ENCODE results near the gene CACNA2D4.

CACNA2D4 gene

DNA sequence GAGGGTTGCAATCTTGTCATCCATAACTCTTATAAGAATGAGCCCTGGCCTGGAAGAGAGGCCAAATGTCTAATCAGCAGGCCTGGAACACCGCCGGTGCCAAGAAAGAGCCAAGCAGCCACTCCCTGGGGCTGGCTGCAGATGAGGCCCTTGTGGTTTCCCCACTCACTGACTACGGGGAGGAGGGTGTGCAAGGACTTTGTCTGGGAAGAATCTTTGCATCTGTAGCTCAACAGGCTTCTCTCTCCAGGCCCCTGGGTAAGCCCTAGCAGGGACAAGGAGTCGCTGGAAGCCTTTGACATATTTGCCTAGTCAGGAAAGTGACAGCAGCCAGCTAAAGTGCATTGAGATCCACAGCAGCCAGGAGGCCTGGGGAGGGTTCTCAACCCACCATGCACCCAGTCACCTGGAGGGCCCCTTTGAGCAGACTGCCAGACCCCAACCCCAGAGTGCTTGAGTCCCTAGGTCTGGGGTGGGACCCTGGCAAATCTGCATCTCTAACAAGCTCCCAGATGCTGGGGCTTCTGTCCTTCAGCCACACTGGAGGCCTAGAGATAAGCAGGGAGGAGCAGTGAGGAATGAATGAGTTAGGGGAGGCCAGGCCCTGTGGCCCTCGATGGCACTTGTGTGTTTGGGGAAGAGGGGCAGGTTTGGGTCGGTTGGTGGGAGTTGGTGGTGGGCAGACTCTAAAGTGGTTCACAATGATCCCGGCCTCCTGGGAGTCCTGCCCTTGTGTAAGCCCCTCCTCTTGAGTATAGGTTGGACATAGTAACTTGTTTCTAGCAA is 112.0 kb downstream of the CACNA2D4 start:
- no peak for DNase-seq

DNA sequence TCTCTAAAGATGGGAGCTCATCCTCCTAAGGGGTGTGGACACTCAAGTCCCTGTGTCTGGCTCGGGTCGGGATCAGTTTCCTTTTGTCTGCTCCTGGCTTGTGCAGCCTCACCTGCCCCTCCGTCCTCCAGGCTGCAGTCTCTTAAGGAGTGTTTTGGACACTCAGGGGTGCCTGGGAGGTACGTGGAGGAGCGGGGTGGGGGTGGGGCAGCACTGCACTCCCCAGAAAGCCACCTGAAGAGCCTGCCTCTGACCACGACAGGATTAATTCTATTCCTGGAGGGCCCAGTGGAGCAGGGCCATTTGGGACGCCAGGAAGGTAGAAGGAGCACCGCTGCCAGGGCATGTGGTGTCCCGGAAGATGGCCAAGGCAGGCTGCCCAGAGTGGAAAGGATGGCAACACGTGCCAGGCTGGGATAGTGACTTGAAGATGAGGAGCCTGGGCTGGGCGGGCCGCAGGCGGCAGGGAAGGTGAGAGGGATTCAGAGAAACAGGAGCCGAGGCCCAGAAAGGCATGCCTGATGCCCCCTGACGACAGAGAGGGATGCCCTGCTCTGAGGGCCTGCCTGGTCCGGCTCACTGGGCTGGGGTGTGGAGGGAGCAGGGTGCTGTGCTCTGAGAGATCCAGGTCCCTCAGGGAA is 112.9 kb downstream of the CACNA2D4 start:
- DNase-seq = no peak

DNA sequence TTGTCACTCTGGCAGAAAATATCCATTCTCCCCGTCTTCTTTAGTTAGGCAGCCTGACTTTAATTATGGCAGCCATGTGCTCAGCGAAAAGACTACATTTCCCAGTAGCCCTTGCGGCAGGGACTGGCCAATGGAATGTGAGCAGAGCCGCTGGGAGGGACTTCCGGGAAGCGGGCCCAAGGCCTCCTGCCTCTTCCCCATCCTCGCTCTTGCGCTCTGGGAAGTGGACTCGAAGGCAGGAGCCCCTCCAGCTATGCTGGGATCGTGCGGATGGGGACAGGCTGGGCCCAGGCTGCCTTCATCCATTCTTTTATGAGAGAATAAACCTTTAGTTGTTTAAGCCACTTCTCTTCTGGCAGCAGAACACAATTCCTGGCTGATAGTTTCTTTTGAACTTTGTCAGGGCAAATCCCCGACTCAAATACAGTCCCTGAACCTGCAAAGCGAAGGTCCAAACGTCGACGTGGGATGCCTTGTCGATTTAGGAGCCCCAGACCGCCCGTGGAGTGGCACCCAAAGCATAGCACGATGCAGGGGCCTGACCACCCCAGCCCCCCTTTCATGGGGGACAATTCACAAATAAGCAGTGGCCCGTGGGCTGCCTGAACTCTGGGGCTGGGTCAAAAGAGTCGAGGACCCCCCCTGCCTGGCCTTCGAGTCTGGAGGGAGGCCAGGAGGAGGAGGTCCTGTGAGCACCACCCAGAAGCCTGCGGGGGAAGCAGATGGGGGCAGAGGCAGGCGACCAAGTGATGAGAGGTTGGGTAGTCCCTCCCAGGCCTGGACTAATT is 113.7 kb downstream of the CACNA2D4 start:
- peak in 57 of 58 donors; percentile 34 to 91 (median 78) for DNase-seq

DNA sequence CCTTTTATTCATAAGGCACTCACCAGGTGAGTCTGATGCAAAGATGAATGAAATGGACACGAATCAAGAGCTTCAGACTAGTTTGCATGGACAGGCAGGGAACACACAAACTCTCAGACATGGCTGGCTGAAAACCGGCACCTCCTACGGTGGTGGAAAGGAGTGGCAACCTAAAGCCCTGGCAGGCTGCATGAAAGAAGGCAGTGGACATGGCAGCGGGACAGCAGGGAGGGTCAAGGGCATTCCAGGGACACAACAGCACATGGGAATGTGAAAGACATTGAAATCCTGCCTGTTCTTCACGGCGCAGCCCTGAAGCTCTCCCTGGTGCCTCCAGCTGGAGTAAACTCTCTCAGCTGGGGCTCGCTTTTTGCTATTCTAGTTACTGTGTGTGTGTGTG is 114.7 kb downstream of the CACNA2D4 start:
- no peak for DNase-seq

DNA sequence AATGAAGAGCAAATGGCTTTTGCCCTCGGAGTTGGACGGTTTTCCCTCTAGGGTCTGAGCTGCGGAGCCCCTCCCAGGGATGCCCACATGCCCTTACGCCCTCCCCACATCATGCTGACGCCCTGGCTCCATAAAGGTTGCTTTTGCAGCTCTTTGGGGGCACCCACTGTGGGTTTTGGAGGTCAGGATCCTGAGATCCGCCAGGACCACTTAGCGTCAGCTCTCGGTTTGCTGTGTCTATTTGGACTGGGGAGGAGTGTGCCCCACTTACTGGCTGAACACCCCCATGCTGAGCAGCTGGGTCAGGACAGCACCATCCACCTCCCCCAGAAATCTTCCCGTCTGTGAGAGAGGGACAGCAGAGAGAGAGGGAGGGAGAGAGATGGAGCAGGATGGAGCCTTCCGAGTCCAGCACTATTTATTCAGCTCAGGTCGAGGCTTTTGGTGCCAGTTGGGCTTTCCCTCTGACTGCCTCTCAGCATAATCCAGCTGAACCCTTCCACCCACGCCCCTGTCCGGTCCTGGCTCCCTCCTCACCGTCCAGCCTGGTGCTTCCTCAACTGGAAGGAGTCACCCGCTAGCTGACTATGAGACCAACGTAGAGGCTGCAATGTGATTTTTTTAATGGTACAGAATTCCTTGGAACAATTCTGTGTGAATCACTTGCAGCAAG is 117.0 kb downstream of the CACNA2D4 start:
- no peak for DNase-seq

DNA sequence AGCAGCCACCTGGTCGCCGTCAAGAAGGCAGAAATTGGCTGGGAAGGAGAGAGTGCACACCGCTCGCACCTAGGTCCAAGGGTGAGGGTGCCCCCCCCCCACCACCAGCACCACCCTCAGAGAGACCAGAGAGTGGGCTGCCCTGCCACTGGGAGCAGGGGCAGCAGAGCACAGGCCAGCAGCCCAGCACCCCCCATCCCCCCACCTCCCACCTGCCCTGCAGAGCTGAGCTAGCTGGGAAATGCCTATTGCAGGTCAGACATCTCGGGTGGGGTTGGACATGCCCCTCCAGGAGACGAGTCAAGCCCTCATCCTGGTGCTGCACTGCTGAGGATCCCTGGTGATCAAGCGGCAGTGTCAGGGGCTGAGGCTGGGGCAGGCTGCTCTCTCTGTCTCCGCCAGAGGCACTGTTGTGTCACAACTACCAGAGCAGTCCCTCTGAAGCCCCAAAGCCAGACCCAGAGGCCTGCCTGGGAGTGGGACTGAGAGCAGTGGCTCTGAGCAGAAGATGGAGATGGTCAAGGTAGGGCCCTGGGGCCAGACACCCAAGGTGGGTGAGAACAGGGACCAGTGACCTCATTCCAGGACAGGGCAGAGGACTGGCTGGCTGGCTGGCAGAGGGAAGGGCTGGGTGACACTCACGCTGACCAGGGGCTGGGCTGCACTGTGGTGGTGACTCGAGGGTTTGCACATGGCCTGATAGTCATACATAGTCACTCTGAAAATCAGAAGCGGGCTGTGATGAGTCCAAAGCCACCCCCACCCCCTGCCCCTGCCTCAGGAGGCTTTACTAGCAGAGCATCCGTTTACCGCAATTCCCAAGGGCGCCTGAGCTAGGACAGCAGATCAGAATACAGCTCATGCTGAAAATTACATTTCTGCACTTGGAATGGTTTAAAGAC is 117.8 kb downstream of the CACNA2D4 start:
- peak in 11 of 58 donors; percentile 18 to 74 (median 31) for DNase-seq

DNA sequence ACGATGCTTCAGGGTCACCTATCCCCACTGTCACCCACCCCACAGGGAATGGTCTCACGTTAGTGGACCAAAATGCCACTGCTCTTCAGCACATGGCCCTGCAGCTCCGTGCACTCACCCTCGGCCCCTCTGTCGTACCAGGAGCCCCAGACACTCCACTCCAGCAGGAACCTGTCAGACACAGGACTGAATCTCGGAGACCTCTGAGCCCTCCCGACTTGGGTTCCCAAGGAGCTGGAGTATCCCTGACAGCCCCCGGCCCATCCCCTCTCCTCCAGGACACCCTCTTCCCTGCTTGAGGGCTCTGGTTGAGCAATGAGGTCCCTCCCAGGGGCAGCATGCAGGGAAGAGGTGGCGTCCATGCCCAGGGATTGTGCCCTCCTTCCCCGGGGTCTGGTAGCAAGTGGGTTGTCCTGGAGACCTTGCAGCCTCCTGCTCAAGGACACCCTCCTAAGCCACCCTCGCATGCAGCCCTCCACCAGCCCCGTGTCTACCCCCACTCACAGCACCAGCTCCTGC is 118.5 kb downstream of the CACNA2D4 start:
- no peak for DNase-seq

DNA sequence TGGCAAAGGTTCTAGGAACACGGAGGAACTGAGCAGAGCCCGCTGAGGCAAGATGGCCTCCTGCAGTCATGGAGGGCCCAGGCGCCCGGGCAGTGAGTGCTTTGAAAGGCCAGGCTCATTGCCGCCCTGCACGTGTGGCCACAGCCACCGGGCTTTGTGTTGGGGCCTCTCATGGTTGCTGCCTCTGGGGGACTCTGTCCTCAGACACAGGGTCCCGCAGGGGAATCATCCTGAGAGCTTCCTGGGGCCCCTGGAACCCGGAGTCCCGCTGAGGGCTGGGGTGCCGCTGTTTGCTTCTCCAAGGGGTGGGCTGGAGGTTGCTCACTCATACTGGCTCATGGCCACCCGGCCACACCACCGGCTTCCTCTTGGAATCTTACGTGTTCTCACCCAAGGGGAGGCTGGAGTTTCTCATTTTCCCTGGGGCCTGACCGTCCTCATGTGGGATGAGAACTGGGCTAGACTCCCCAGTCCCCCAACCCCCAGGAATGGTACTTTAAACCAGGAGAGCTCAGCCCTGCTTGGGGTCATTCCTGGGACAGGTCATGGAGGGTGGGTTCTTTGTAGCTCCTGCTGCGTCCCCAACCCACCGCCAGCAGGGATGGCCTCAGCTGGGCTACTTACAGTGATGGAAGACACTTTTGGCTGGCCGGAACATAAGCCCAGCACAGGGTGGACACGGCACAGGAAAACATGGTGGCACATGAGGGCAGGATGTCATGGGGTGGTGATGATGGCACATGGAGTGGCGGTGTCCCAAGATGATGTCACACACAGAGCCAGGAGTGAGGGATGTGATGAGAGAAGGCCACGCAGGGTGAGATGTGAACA is 119.2 kb downstream of the CACNA2D4 start:
- no peak for DNase-seq

DNA sequence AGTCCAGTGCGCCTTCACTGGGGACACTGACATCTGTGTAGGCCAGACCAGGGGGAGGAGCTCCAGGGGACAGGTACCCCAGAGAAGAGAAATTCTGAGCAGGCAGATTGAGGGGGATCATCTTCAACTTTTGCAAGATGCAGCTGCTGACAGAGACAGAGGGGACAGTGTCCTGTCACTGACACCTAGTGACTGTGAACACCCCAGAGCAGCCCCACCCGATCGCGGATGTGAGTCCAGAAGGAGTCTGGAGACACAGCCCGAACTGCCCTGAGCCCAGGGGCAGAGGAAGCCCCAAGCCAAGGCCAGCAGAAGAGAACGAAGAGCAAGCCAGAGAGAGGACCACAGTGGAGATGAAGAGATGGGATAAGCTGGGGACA is 119.8 kb downstream of the CACNA2D4 start:
- DNase-seq = no peak

DNA sequence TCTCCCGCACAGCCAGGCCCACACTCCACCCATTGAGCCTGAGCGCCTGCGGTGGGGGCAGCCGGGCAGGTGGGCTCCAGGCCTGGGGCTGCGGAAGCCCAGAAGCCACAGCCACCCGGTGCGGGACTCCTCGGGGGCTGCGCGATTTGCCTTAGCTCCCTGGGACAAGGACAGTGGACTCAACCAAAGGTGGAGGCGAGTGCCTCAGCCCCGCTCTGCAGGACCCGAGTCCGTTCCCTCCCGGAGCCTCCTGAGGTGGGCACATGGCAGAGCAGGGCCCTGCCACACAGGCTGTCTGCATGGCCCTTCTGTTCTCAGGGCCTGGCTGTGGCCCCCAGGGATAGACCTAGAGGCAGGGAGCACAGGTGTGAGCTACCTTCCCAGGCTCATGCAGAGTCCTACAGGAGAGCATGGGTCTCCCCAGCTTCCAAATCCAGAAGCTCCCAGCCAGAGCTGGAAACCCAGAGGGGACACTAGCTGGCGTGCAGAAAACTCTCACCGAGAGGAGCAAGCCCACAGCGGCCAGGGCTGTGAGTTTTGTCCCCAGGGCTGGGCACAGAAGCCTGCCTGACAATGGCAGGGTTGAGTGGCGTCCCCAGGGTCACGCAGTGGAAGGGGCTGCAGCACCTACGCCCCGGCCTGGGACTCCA is 120.3 kb downstream of the CACNA2D4 start:
- DNase-seq = no peak

DNA sequence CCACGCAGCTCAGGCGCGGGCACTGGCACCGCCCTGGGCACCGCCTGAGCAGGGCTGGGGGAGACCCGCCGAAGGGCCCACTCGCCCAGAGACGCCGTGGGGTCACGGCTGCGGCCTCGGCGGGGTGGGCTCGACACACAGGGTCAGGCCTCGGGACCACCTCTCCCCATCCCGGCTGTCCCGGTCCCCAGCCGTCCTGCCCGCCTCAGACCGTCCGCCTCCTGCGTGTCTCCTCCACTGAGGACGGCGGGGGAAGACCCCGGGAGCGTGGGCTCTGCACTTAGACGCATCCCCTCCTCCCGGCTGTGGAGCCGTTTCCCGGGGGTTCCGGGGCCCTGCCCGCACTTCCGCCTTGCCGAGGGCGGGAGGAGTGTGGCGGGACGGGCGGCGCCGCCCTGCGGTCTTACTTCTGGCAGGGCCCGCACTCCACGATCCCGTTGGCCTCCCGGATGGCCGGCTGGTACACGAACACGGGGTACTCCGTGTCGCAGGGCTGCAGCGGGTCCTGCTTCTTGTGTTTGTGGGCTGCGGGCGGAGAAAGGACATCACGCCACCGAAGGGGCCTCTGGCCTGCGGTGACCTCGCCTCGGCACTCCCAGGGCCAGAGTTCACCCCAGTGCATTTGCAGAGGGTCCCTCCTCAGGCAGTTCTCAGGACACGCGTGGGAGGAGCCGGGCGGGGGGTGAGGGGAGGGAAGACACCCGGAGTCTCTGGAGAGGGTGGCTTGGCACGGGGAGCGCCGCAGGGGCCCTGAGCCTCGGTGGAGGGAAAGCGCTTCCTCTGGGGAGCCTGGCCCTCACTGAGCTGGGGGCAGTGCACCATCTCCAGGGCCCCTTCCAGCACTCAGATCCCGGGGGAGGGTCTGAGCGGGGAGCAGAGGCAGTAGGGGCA is 121.2 kb downstream of the CACNA2D4 start:
- no peak for DNase-seq

DNA sequence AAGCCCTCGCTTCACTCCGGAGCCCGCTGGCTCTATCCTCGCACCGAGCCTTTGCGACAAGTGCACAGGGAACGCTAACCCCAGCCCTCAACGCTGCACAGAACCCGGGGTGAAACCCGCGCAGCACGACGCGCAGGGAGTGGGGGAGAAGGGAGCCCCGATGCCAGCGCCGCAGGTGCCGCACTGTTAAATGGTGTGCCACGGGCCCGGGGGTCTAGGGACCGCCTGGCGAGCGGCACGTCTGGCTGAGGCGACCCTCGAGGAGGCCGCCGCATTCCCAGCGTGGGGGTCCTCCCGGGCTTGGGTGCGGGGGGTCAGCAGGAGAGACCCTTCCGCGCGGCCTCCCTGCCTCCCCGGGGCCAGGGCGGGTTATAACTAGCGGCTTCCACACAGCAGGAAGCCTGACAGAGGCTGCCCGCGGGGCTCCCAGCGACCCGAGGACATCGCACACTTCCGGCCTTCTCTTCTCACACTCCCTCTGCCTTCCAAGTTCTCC is 121.9 kb downstream of the CACNA2D4 start:
- no peak for DNase-seq

DNA sequence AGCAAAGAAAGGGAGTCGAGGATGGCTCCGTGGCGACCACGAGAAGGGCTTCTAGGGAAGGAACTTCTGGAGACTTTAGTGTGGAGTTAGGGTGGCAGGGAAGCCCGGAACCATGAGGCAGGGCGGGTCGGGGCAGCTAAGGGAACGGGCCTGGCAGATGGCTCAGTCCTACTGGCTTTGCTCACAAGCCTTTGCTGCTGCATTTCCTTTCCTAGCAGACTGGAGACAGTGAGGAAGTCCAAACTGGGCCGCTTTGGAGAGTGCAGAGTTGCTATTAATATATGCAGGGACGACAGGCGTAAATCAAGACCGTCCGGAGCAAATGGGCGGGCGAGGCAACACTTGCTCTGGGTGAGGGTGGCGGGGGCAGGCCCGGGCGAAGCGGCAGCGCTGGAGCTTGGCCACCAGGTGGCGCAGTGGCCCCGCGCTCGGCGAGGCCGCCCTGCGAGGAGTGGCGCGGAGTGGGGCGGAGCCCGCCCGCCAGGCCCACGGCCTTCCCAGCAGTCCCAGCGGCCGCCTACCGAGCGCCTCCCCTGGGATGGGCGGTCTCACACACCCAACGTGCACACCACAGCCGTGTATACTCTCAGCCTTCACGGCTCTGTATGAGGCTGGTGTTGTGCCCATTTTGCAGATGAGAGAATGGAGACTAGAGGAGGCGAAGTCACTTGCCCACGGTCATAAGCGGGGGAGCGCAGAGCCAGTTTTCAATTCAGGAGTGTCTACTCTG is 122.5 kb downstream of the CACNA2D4 start:
- peak; percentile 28 to 93 (median 83) for DNase-seq

DNA sequence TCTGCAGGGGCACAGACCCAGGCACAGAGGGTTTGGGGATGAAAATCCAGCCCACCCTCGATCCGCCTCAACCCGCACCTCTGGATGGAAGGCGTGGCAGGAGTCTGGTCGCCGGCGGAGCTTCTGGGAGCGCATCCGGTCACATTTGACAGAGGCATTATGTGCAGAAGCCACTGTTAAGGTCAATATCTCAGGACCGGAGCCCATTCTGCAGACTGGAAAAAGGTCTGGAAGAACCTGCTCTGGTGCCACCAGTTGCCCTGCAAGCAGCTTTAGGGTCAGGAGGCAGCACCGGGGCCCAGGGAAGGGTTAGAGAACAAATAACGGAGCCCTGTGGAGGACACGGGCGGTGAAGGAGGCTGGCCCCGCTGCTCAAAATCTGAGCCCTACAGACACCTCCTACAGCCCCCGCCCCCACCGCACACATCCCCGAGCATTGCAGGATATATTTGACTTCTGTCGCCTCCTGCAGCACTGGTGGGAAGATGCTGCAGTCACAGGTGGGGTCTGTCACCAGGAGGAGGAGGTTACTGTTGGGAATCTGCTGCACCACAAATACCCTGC is 123.1 kb downstream of the CACNA2D4 start:
- no peak for DNase-seq

DNA sequence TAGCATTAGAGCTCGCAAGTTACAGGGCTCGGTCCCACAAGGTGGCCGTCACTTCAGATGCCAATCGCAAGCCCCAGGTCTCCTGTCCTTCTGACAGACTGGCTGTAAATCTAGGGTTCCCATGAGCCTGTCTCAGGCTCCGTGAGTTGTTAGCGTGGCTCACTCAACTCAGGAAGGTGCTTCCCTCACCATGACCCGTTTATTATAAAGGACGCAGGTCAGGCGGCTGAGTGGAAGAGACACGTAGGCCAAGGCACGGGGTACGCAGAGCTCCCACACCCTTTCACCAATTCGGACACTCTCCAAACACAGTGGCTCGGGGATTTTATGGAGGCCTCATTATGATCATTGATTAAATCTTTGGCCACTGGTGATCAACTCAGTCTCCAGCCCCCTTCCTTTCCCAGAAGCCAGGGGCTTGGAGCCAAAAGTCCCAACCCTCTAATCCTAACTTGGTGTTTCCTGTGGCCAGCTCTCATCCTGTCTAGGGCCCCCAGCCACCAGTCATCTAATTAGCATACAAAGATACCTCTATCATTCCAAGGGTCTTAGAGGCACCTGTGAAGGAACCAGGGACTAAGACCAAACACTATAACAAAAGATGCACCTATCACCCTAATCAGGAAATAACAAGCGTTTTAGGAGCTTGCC is 123.9 kb downstream of the CACNA2D4 start:
- no peak for DNase-seq

Data from anterior cingulate cortex (tissue), 58 donors.